Activated CD4-positive, alpha-beta T cell treated with anti-CD3 and anti-CD28 coated beads, Interleukin-2, amount 10 ng/mL, durations not matched to agents 7 days and 5 days (primary cell): ENCODE results near the gene DKKL1. TPM values are rescaled to one million over a fixed set of nuclear protein-coding genes. Genes with fewer than 3 reads are reported as not detected.
"Not testable (repeated sequence)": the region's sequence is repeated elsewhere in the genome, so short reads cannot be mapped to it uniquely, and the experiment has no call there.

Experiments
- CTCF ChIA-PET: fragments of 350-600 bp; sonication (Branson Sonifier 250); formaldehyde crosslinking; loops from one replicate; lab custom pipeline; 2021; ENCODE audit warnings: antibody characterized with exemption; lab: Charles Lee
- POLR2A ChIA-PET: fragments of 350-600 bp; sonication (Branson Sonifier 250); formaldehyde crosslinking; loops from one replicate; lab custom pipeline; 2021; ENCODE audit warnings: antibody characterized with exemption; lab: Charles Lee
- DNase-seq: peaks from one replicate; pipeline ENCODE4 v3.0.0-alpha.2; 2020
- H3K27ac Mint-ChIP-seq: one replicate; pipeline ENCODE4 v1.8.0; 2021; ENCODE audit warnings: mild to moderate bottlenecking, moderate library complexity, mixed read lengths
- H3K27me3 Mint-ChIP-seq: one replicate; pipeline ENCODE4 v1.8.0; 2021; ENCODE audit warnings: mixed read lengths
- H3K36me3 Mint-ChIP-seq: one replicate; pipeline ENCODE4 v1.8.0; 2021; ENCODE audit warnings: low read depth, mixed read lengths
- H3K4me1 Mint-ChIP-seq: one replicate; pipeline ENCODE4 v1.8.0; 2021; ENCODE audit warnings: mixed read lengths
- H3K4me3 Mint-ChIP-seq: one replicate; pipeline ENCODE4 v1.8.0; 2021; ENCODE audit warnings: mild to moderate bottlenecking, moderate library complexity, mixed read lengths
- H3K9me3 Mint-ChIP-seq: one replicate; pipeline ENCODE4 v1.8.0; 2021; ENCODE audit warnings: mixed read lengths
- total RNA-seq, 2 experiments: library from RNA; stranded (reverse); gene quantifications; one replicate each; pipeline ENCODE4 v1.2.3, GENCODE V29; 2021

The DKKL1 gene
- total RNA-seq, 2 experiments from 2014 or later = not detected

DNA sequence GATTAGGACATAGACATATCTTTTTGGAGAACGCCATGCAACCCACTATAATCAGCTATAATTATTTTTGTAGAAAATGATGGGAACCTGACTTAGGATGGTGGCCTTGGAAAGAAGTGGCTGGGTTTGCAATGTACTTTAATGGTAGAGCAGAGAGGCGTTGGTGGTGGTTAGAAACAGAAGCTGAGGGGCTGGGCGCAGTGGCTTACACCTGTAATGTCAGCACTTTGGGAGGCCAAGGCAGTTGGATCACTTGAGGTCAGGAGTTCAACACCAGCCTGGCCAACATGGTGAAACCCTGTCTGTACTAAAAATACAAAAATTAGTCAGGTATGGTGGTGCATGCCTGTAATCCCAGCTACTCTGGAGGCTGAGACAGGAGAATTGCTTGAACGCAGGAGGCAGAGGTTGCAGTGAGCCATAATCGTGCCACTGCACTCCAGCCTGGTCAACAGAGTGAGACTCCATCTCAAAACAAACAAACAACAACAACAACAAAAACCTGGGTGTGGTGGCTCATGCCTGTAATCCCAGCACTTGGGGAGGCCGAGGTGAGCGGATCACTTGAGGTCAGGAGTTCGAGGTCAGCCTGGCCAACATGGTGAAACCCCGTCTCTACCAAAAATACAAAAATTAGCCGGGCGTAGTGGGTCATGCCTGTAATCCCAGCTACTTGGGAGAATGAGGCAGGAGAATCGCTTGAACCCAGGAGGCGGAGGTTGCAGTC, 30.8 kb upstream of the DKKL1 start:
- DNase-seq, POLR2A ChIA-PET, H3K9me3 Mint-ChIP-seq, H3K27me3 Mint-ChIP-seq: not testable (repeated sequence)
- CTCF ChIA-PET = interaction anchor here (0.9 to 2.2 kb wide), 5 partner anchors 12 to 340 kb away, joined by 3 to 6 read pairs (median 3); partner anchors contain the start of genes GYS1 and RUVBL2
- peaks cover 55% of the 10 kb centered on the region for H3K36me3 Mint-ChIP-seq
- H3K4me3 Mint-ChIP-seq = peak overlapping the region; percentile 100
- H3K4me1 Mint-ChIP-seq = peaks cover 81% of the 10 kb centered on the region
- H3K27ac Mint-ChIP-seq = peak overlapping the region; percentile 88

DNA sequence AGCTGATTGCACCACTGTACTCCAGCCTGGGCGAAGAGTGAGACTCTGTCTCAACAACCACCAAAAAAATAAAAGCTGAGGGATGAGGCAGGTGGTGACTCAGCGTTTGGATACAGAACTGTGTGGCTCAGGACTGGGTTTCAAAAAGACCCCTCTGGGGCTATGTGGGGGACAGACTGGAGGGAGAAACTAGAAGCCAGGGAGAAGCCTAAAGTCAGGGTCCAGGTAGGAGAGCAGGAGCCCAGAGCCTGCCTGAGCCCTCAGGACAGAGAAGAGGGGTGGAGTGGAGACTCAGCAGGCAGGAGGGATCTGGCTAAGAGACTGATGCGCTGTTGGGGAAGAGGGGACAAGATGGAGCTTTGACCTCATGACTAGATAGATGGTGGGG, 30.3 kb upstream of the DKKL1 start:
- H3K4me3 Mint-ChIP-seq = peak overlapping the region; percentile 100
- no peaks in the 10 kb centered on the region for H3K9me3 Mint-ChIP-seq
- H3K4me1 Mint-ChIP-seq = peaks cover 81% of the 10 kb centered on the region
- H3K27me3 Mint-ChIP-seq = no peaks in the 10 kb centered on the region
- POLR2A ChIA-PET = no interaction called here
- DNase-seq = no peak
- peaks cover 55% of the 10 kb centered on the region for H3K36me3 Mint-ChIP-seq
- H3K27ac Mint-ChIP-seq = peak overlapping the region; percentile 88
- CTCF ChIA-PET = interaction anchor here (0.9 to 2.2 kb wide), 5 partner anchors 12 to 340 kb away, joined by 3 to 6 read pairs (median 3); partner anchors contain the start of genes GYS1 and RUVBL2

DNA sequence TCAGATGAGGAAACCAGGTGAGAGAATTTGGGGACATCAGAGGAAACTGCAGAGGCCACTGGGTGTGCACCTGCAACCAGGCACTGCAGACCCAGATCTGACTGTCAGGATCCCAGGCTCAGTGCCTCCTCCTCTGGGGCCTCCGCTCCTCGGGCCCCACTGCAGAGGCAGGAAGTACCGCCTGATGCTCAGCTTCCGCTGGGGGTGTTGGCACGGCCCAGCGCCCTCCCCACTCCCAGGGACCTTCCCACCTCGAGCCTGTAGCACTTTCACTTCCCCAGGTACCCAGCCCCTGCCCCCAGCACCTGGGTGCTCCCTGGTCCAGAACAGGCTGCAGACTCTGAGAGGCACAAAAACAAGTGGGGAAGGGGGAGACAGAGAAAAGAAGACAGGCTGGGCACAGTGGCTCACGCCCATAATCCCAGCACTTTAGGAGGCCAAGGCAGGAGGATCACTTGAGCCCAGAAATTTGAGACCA, 29.8 kb upstream of the DKKL1 start:
- POLR2A ChIA-PET = no interaction called here
- no peaks in the 10 kb centered on the region for H3K9me3 Mint-ChIP-seq
- H3K27me3 Mint-ChIP-seq = no peaks in the 10 kb centered on the region
- CTCF ChIA-PET = interaction anchor here (0.9 to 2.2 kb wide), 6 partner anchors 11 to 341 kb away, joined by 3 to 6 read pairs (median 3); partner anchors contain the start of genes GYS1 and RUVBL2
- peaks cover 81% of the 10 kb centered on the region for H3K4me1 Mint-ChIP-seq
- peak overlapping the region; percentile 88 for H3K27ac Mint-ChIP-seq
- peaks cover 55% of the 10 kb centered on the region for H3K36me3 Mint-ChIP-seq
- DNase-seq = peak; percentile 81
- peak overlapping the region; percentile 100 for H3K4me3 Mint-ChIP-seq

DNA sequence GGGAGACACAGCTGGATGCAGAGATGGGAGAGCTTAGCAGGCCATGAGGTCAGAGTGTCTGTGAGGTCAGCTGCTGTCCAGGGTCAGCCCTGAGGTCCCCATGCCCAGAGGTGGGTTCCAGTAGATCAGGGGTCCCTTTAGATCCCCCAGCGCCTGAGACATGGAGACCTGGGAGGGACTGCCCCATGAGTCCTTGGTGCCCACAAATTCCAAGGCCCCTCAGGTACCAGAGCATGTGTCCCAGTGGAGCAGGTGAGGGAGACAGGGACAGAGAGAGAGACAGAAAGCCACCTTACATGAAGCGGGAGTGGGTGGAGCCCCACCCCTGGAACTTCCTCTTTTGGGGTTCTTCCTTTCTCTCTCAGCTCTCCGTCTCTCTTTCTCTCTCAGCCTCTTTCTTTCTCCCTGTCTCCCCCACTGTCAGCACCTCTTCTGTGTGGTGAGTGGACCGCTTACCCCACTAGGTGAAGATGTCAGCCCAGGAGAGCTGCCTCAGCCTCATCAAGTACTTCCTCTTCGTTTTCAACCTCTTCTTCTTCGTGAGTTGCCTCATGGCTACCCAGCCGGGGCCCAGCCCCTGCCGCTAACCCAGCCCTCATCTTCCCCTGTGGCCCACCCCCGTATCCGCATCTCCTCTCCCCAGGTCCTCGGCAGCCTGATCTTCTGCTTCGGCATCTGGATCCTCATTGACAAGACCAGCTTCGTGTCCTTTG, 28.4 kb upstream of the DKKL1 start, which contains the start of gene CD37:
TSS of gene CD37 (plus strand) at position 336 of the 713 bp plus-strand sequence. CDS start at position 471, 135 bp downstream.
- Mint-ChIP-seq H3K36me3 (peaks cover 59% of the 10 kb centered on the region), H3K27ac (peak within 1 kb of the TSS; percentile 100), H3K9me3 (no peaks in the 10 kb centered on the region), H3K4me1 (peaks cover 84% of the 10 kb centered on the region), H3K4me3 (peak within 1 kb of the TSS; percentile 100), H3K27me3 (no peaks in the 10 kb centered on the region)
- POLR2A ChIA-PET = no interaction called here
- CTCF ChIA-PET = interaction anchor here (1.2 to 1.4 kb wide), 2 partner anchors 23 to 138 kb away, joined by 3 read pairs; partner anchors contain the start of gene FLT3LG
- peak; percentile 69 for DNase-seq

DNA sequence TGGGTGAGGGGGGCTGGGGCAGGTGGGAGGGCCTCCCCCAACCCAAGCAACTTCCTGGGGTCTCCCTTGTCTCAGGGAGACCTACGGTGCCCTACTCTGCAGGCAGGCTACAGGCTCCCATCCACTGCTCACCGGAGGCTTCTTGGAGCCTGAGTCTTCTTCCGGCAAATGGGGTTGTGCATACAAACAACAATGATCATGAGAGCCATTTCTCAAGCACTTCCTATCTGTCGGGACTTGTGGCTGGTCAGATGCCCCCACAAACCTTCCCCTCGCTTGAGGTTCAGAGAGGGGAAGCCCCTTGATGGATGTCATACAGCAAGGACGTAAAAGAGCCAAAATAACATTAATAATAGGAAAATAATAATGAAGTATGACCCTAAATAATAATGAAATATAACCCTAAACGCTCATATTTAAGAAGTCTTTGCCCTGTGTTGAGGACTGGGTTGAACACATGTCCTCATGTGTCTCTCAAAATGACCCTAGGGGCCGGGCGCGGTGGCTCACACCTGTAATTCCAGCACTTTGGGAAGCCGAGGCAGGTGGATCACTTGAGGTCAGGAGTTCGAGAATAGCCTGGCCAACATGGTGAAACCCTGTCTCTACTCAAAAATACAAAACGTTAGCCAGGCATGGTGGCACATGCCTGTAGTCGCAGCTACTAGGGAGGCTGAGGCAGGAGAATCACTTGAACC, 27.7 kb upstream of the DKKL1 start:
- peaks cover 61% of the 10 kb centered on the region for H3K36me3 Mint-ChIP-seq
- DNase-seq = peak; percentile 54
- POLR2A ChIA-PET = no interaction called here

DNA sequence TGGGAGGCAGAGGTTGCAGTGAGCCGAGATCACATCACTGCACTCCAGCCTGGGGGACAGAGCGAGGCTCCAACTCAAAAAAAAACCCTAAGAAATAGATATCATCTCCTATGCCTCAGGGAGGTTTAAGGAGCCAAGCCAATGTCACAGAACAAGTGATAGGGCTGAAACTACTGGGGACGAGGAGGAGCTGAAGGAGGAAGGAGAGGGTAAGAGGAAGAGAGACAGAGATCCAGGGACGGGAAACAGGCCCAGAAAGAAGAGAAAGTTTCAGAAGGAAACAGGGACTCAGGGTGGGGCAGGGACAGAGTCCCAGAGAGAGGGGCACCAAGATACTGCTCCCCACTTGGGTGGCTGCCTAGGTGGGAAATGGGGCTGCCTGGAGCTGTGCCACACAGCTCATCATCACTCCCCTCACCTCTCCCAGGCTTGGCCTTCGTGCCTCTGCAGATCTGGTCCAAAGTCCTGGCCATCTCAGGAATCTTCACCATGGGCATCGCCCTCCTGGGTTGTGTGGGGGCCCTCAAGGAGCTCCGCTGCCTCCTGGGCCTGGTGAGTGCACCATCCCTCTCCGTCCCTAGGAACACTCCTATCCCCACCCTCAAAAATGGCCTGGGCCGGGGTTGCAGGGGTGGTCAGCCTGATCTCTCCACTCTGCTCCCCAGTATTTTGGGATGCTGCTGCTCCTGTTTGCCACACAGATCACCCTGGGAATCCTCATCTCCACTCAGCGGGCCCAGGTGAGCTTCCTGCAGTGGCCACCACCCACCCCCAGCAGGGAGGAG, 27.0 kb upstream of the DKKL1 start:
- Mint-ChIP-seq H3K27me3 (no peaks in the 10 kb centered on the region), H3K36me3 (peaks cover 55% of the 10 kb centered on the region), H3K9me3 (no peaks in the 10 kb centered on the region), H3K27ac (peak overlapping the region; percentile 100), H3K4me3 (peak overlapping the region; percentile 100), H3K4me1 (peaks cover 75% of the 10 kb centered on the region)
- CTCF ChIA-PET = interaction anchor here (0.6 to 1.6 kb wide), 3 partner anchors 35 to 347 kb away, joined by 3 read pairs; partner anchors contain the start of gene FLT3LG
- POLR2A ChIA-PET = interaction anchor here (0.7 kb wide), 1 partner anchor 18 kb away, joined by 3 read pairs; no protein-coding TSS in a partner anchor
- no peak for DNase-seq

More for the DNA sequence above, 27.7 kb upstream of the DKKL1 start:
- Mint-ChIP-seq H3K27me3 (no peaks in the 10 kb centered on the region), H3K4me3 (peak overlapping the region; percentile 100), H3K9me3 (no peaks in the 10 kb centered on the region), H3K27ac (peak overlapping the region; percentile 100), H3K4me1 (peaks cover 82% of the 10 kb centered on the region)
- CTCF ChIA-PET = interaction anchor here (1.2 kb wide), 1 partner anchor 138 kb away, joined by 3 read pairs; the partner anchor contains the start of gene FLT3LG

DNA sequence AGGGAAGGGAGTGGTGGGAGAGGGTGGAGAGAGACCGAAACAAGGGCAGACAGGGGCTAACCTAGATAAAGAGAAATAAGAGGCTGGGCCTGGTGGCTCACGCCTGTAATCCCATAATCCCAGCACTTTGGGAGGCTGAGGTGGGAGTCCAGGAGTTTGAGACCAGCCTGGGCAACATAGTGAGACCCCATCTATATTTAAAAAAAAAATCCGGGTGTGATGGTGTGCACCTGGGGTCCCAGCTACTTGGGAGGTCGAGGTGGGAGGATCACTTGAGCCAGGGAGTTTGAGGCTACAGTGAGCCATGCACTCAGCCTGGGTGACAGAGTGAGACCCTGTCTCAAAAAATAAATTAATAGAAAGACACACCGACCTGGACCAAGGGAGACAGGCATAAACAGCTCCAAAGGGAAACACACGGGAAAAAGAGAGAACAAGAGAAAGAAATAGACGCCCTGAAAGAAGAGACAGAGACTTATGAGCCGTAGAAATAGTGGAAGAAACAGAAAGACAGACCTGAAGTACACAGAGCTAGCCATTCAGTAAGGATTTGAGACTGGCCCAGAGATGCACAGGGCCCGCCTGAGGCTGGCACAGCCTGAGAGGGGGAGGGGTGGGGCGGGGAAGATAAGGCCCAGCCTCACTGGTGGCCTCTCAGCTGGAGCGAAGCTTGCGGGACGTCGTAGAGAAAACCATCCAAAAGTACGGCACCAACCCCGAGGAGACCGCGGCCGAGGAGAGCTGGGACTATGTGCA, 26.2 kb upstream of the DKKL1 start:
- Mint-ChIP-seq H3K9me3 (no peaks in the 10 kb centered on the region), H3K27ac (peak overlapping the region; percentile 100), H3K27me3 (no peaks in the 10 kb centered on the region), H3K4me1 (peaks cover 67% of the 10 kb centered on the region), H3K4me3 (peak overlapping the region; percentile 100), H3K36me3 (peaks cover 51% of the 10 kb centered on the region)
- POLR2A ChIA-PET = no interaction called here
- DNase-seq = no peak
- CTCF ChIA-PET = interaction anchor here (1.6 kb wide), 1 partner anchor 36 kb away, joined by 3 read pairs; no protein-coding TSS in a partner anchor

DNA sequence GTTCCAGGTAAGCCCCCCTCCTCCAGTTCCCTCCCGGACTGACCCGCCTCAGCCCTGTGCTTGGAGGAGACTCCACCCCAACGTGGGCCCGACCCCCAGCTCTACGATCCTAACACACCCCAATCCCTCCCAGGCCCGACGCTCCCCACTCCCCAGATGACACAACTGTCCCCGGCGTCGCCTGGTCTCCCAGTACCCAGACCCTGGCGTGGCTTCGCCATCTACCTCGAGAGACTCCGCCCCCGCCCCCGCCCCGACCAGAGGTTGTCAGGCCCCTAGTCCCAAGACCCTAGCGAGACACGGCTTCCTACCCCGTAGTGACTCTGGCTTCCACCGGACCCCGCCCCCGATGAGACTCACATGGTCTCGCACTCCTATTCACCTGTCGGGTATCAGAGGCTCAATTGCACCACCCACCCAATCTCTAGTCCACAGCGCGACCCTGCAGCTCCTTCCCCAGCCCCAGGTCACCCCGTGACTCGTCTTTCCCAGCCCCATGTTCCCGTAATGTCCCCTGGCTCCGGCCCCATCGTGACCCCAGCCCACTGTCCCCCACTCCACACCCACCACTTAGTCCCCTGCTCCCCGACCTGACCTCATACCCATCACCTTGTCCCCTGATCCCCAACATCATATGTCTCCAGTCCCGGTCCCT, 25.5 kb upstream of the DKKL1 start:
- Mint-ChIP-seq H3K36me3 (peaks cover 56% of the 10 kb centered on the region), H3K4me3 (no peak overlapping the region), H3K4me1 (peaks cover 60% of the 10 kb centered on the region), H3K9me3 (no peaks in the 10 kb centered on the region), H3K27ac (no peak overlapping the region), H3K27me3 (no peaks in the 10 kb centered on the region)
- no peak for DNase-seq
- POLR2A ChIA-PET = no interaction called here
- CTCF ChIA-PET = interaction anchor here (1.6 kb wide), 1 partner anchor 37 kb away, joined by 3 read pairs; no protein-coding TSS in a partner anchor

DNA sequence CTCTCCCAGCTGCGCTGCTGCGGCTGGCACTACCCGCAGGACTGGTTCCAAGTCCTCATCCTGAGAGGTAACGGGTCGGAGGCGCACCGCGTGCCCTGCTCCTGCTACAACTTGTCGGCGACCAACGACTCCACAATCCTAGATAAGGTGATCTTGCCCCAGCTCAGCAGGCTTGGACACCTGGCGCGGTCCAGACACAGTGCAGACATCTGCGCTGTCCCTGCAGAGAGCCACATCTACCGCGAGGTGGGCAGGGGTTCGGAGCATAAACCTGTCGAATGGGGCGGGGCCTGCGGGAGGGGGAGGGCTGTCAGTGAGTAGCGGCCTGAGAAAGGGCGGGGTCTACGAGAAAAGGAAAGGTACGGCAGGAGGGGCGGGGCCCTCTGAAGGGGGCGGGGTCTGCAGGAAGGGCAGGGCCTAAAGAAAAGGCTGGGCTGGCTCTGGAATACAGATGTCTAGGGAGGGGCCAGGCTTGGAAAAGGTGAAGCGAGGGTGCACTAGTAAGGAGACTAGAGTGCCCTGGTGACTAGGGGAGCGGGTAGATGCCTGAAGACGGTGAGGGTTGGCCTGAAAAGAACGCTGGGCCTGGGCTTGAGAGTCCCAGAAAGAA, 24.9 kb upstream of the DKKL1 start:
- H3K27ac Mint-ChIP-seq = no peak overlapping the region
- H3K4me1 Mint-ChIP-seq = peaks cover 54% of the 10 kb centered on the region
- H3K36me3 Mint-ChIP-seq = peaks cover 52% of the 10 kb centered on the region
- ChIA-PET POLR2A (no interaction called here), CTCF (no interaction called here)
- DNase-seq = no peak
- H3K4me3 Mint-ChIP-seq = no peak overlapping the region
- H3K9me3 Mint-ChIP-seq = no peaks in the 10 kb centered on the region
- no peaks in the 10 kb centered on the region for H3K27me3 Mint-ChIP-seq

DNA sequence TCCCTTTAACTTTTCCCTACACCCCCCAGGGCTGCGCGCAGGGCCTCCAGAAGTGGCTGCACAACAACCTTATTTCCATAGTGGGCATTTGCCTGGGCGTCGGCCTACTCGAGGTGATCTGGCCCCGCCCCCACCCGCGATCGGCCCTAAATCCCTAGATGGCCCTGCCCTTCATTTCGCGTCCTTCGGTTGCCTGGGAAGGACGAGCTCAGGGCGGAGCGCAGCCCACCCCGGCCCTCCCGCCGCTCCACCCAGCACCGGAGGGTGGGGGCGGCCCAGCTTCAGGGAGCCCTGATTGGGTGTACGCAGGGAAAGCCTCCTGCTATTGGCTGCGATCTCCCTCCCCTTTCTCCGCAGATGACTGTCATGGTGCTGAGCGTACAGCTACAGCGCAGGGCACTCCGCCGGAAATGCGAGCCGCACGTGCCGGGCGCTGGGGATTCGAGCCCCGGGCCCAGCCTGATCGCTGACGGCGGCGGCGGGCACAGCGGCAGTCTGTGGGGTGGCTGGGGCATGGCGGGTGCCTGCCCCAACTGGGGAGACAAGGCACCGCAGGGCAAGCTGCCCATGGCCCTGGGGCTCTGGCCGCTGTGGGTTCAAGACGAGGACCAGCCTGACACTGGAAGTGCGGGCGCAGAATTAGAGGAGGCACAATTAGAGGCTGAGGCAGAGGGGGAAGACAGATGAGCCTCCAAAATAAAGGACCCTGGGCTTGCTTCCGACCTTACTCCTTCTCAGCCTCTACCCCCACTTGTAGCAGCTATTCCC, 24.2 kb upstream of the DKKL1 start:
- CTCF ChIA-PET = no interaction called here
- DNase-seq = no peak
- Mint-ChIP-seq H3K4me1 (peaks cover 48% of the 10 kb centered on the region), H3K4me3 (no peak overlapping the region), H3K27me3 (no peaks in the 10 kb centered on the region), H3K27ac (no peak overlapping the region), H3K9me3 (no peaks in the 10 kb centered on the region), H3K36me3 (peaks cover 52% of the 10 kb centered on the region)
- POLR2A ChIA-PET = no interaction called here
